ENCODE results near the gene CMSS1. TPM values are rescaled to one million over a fixed set of nuclear protein-coding genes. Genes with fewer than 3 reads are reported as not detected.

The CMSS1 gene
- total and polyA plus RNA-seq, 4 donors, result 3.8 to 19.5 (median 7.5) TPM

- no peak for DNase-seq (ENCODE audit: low spot score)
- H3K9me3 ChIP-seq (ENCODE audit: control insufficient read depth in 4 of 4, low read length in 3 of 4), result no peaks in the 10 kb centered on the region
- no peaks in the 10 kb centered on the region for H3K27me3 ChIP-seq (ENCODE audit: control insufficient read depth in 4 of 4, insufficient read depth in 4 of 4, low read length in 3 of 4)
- H3K4me3 ChIP-seq (ENCODE audit: low read depth in 1 of 3, low read length in 3 of 3), result no peak overlapping the region
- no peak overlapping the region for H3K9ac ChIP-seq (ENCODE audit: low read depth in 1 of 2, low read length in 2 of 2)
- no peaks in the 10 kb centered on the region for H3K36me3 ChIP-seq (ENCODE audit: control insufficient read depth in 4 of 4, insufficient read depth in 3 of 4, low read depth in 1 of 4, low read length in 3 of 4)
- H3K27ac ChIP-seq (ENCODE audit: low read depth in 1 of 2, low read length in 2 of 2), result no peak overlapping the region
- H3K4me1 ChIP-seq (ENCODE audit: control insufficient read depth in 4 of 4, insufficient read depth in 4 of 4, low read length in 3 of 4), result peaks cover 3 to 16% (median 5%) of the 10 kb centered on the region in 4 donors
- TF ChIP-seq ATF3 (IDR thresholded peaks at IDR 0.05) (no peak), FOXA2 (IDR thresholded peaks at IDR 0.05) (no peak), GABPA (IDR thresholded peaks at IDR 0.05 in 1 of 2, conservative IDR thresholded peaks at IDR 0.05 in 1 of 2) (no peak), REST (IDR thresholded peaks at IDR 0.05) (no peak), ZBTB33 (IDR thresholded peaks at IDR 0.05) (no peak), NR2F2 (IDR thresholded peaks at IDR 0.05) (no peak), YY1 (IDR thresholded peaks at IDR 0.05) (no peak), RAD21 (IDR thresholded peaks at IDR 0.05) (no peak)
Observed at GRCh38 chr3:99923873-99924272, 106.2 kb downstream of the CMSS1 start.

GRCh38 chr3:99925584-99926230, 108.0 kb downstream of the CMSS1 start:
- peaks cover 0 to 6% (median 5%) of the 10 kb centered on the region in 4 donors for H3K4me1 ChIP-seq (ENCODE audit: control insufficient read depth in 4 of 4, insufficient read depth in 4 of 4, low read length in 3 of 4)
- H3K9me3 ChIP-seq (ENCODE audit: control insufficient read depth in 4 of 4, low read length in 3 of 4), result no peaks in the 10 kb centered on the region
- no peak overlapping the region for H3K27ac ChIP-seq (ENCODE audit: low read depth in 1 of 2, low read length in 2 of 2)
- WGBS, result 68% methylated on average over 4 of the region's 4 CpGs
- TF ChIP-seq YY1 (IDR thresholded peaks at IDR 0.05) (no peak), HNF4A (conservative IDR thresholded peaks at IDR 0.05) (no peak), CTCF (IDR thresholded peaks at IDR 0.05; ENCODE audit: low read depth, low read length, missing input control) (no peak), ZBTB33 (IDR thresholded peaks at IDR 0.05) (no peak), FOXA1 (IDR thresholded peaks at IDR 0.05) (no peak), EGR1 (IDR thresholded peaks at IDR 0.05; ENCODE audit: low read depth in 2 of 2) (no peak), GABPA (IDR thresholded peaks at IDR 0.05 in 1 of 2, conservative IDR thresholded peaks at IDR 0.05 in 1 of 2) (no peak), TAF1 (conservative IDR thresholded peaks at IDR 0.05) (no peak), FOXA2 (IDR thresholded peaks at IDR 0.05) (no peak), RAD21 (IDR thresholded peaks at IDR 0.05) (no peak), RXRA (IDR thresholded peaks at IDR 0.05) (no peak), MAX (IDR thresholded peaks at IDR 0.05) (no peak), SP1 (IDR thresholded peaks at IDR 0.05) (no peak), NR2F2 (IDR thresholded peaks at IDR 0.05) (no peak), ATF3 (IDR thresholded peaks at IDR 0.05) (no peak), JUND (IDR thresholded peaks at IDR 0.05) (no peak)
- DNase-seq (ENCODE audit: low spot score), result no peak
- H3K27me3 ChIP-seq (ENCODE audit: control insufficient read depth in 4 of 4, insufficient read depth in 4 of 4, low read length in 3 of 4), result no peaks in the 10 kb centered on the region
- no peaks in the 10 kb centered on the region for H3K36me3 ChIP-seq (ENCODE audit: control insufficient read depth in 4 of 4, insufficient read depth in 3 of 4, low read depth in 1 of 4, low read length in 3 of 4)
- H3K9ac ChIP-seq (ENCODE audit: low read depth in 1 of 2, low read length in 2 of 2), result no peak overlapping the region
- no peak overlapping the region for H3K4me3 ChIP-seq (ENCODE audit: low read depth in 1 of 3, low read length in 3 of 3)
